Prostate gland (tissue), 2 donors: ENCODE results near the gene NUMB.

Experiments used
- POLR2A ChIP-seq: fragments of 450-650 bp; IDR thresholded peaks from one replicate; pipeline ENCODE4 v1.6.1; 2016; ENCODE audit warnings: antibody characterized with exemption, mild to moderate bottlenecking
- TF ChIP-seq, protein P1 (sequence below), 4 experiments: fragments of 200-600 bp in 2 of 4; fragments of 450-650 bp in 2 of 4; sonication (generic) in 2 of 4; IDR thresholded peaks; 1 replicate in 3 of 4; 2 replicates in 1 of 4; pipeline ENCODE4 v1.5.1; 2016 to 2019; ENCODE audit warnings: antibody characterized with exemption in 4 of 4, mild to moderate bottlenecking in 2 of 4, moderate library complexity in 2 of 4

DNA sequence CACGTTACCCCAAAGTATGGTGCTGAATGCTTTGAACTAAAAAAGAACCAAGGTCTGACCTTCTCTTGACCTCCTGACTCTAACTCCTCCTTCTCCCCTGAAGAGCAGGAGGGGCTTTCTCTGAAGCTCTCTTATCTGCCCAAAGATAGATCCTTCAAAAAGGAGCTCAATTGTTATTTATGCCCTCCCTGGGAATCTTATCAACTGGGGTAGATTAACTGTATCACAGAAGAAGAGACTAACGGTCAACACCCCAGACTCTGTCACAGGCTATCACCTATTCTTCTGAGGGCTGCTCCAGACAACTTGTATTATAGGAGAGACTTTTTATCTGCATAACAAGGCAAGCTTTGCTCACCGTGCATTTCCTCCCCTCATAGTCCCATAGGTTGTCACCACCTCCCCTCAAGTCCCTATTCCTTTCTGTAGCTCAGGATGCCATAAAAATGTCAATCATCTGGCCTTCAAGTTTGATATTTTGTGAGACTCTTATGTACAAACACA, 134.4 kb downstream of the NUMB start:
- TF ChIP-seq, protein P1, sequence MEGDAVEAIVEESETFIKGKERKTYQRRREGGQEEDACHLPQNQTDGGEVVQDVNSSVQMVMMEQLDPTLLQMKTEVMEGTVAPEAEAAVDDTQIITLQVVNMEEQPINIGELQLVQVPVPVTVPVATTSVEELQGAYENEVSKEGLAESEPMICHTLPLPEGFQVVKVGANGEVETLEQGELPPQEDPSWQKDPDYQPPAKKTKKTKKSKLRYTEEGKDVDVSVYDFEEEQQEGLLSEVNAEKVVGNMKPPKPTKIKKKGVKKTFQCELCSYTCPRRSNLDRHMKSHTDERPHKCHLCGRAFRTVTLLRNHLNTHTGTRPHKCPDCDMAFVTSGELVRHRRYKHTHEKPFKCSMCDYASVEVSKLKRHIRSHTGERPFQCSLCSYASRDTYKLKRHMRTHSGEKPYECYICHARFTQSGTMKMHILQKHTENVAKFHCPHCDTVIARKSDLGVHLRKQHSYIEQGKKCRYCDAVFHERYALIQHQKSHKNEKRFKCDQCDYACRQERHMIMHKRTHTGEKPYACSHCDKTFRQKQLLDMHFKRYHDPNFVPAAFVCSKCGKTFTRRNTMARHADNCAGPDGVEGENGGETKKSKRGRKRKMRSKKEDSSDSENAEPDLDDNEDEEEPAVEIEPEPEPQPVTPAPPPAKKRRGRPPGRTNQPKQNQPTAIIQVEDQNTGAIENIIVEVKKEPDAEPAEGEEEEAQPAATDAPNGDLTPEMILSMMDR (IDR thresholded peaks at IDR 0.05) = no peak
- no peak for TF ChIP-seq POLR2A
